ENCODE data around the gene CHAT. TPM values are rescaled to one million over a fixed set of nuclear protein-coding genes. Genes with fewer than 3 reads are reported as not detected.

The CHAT gene
- polyA plus RNA-seq, 1 donor from 2014 or later: not detected

GRCh38 chr10:49657606-49658005, 43.8 kb downstream of the CHAT start:
- no peaks in the 10 kb centered on the region for H3K27me3 ChIP-seq (ENCODE audit: insufficient read depth, low read depth, low read length)
- no peaks in the 10 kb centered on the region for H3K79me2 ChIP-seq (replicated peaks; ENCODE audit: insufficient read depth, low read length)
- no peak overlapping the region for H3K27ac ChIP-seq (ENCODE audit: low read length)
- no peak overlapping the region for H2AFZ ChIP-seq (ENCODE audit: low read depth, low read length)
- H3K4me3 ChIP-seq (ENCODE audit: low read length): no peak overlapping the region
- H4K20me1 ChIP-seq (ENCODE audit: insufficient read depth): no peaks in the 10 kb centered on the region
- H3K4me2 ChIP-seq (ENCODE audit: low read length): no peak overlapping the region
- no peaks in the 10 kb centered on the region for H3K9me2 ChIP-seq (ENCODE audit: insufficient read depth, low read length)
- TF ChIP-seq TAF1 (IDR thresholded peaks at IDR 0.05; ENCODE audit: low read depth) (no peak), SMC3 (conservative IDR thresholded peaks at IDR 0.05; ENCODE audit: poor library complexity) (no peak), EZH2 (IDR thresholded peaks at IDR 0.05; ENCODE audit: borderline replicate concordance, insufficient read depth, low read length, poor library complexity, severe bottlenecking) (no peak), RAD21 (conservative IDR thresholded peaks at IDR 0.05) (no peak), MXI1 (conservative IDR thresholded peaks at IDR 0.05; ENCODE audit: poor library complexity, severe bottlenecking) (no peak), POLR2AphosphoS5 (IDR thresholded peaks at IDR 0.05) (no peak), EP300 (conservative IDR thresholded peaks at IDR 0.05; ENCODE audit: poor library complexity, severe bottlenecking) (no peak), CTCF (IDR thresholded peaks at IDR 0.05; ENCODE audit: poor library complexity, severe bottlenecking) (no peak)
- TF ChIP-seq, protein P1, sequence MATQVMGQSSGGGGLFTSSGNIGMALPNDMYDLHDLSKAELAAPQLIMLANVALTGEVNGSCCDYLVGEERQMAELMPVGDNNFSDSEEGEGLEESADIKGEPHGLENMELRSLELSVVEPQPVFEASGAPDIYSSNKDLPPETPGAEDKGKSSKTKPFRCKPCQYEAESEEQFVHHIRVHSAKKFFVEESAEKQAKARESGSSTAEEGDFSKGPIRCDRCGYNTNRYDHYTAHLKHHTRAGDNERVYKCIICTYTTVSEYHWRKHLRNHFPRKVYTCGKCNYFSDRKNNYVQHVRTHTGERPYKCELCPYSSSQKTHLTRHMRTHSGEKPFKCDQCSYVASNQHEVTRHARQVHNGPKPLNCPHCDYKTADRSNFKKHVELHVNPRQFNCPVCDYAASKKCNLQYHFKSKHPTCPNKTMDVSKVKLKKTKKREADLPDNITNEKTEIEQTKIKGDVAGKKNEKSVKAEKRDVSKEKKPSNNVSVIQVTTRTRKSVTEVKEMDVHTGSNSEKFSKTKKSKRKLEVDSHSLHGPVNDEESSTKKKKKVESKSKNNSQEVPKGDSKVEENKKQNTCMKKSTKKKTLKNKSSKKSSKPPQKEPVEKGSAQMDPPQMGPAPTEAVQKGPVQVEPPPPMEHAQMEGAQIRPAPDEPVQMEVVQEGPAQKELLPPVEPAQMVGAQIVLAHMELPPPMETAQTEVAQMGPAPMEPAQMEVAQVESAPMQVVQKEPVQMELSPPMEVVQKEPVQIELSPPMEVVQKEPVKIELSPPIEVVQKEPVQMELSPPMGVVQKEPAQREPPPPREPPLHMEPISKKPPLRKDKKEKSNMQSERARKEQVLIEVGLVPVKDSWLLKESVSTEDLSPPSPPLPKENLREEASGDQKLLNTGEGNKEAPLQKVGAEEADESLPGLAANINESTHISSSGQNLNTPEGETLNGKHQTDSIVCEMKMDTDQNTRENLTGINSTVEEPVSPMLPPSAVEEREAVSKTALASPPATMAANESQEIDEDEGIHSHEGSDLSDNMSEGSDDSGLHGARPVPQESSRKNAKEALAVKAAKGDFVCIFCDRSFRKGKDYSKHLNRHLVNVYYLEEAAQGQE (IDR thresholded peaks at IDR 0.05; ENCODE audit: borderline replicate concordance): no peak
- H3K36me3 ChIP-seq (ENCODE audit: insufficient read depth, low read length): no peaks in the 10 kb centered on the region
- no peak overlapping the region for H3K9ac ChIP-seq (ENCODE audit: low read length)
- no peaks in the 10 kb centered on the region for H3F3A ChIP-seq (ENCODE audit: insufficient read depth, low read length, poor library complexity, severe bottlenecking)
- no peaks in the 10 kb centered on the region for H3K9me3 ChIP-seq (ENCODE audit: low read length)

DNA sequence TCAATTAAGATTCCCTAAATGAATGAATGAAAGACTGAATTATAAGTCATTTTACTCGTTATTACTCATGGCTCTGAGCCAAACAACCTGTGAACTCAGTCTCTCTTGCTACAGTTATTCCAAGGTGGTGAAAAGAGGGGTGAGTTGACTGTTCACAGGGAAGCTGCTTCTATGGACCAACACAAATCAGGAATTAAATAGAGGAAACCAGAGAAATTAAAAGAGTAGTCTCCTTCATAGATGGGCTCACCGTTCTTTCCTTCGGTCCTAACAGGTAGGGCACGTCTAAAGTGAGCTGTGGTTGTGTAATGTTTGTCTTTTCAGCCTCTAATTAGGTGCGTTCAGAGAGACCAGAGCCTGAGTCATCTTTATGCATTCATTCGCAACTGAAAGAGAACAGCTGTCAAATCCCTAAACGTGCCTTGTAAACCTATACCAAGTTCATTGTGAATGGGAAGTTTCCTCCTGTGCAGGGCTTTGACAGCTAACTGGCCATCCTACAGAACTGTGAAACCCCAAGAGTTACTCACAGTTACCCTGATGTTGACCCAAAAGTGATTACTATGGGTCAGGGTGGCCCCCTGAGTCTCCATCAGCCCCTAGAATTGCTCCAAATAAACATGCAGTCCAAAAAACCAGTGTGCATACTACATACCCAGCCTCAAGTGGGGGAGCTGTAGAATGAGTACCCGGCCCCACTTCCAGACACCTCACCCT, 47.5 kb downstream of the CHAT start:
- TF ChIP-seq CTCF (IDR thresholded peaks at IDR 0.05; ENCODE audit: poor library complexity, severe bottlenecking) (no peak), SMC3 (conservative IDR thresholded peaks at IDR 0.05; ENCODE audit: poor library complexity) (no peak), POLR2AphosphoS5 (IDR thresholded peaks at IDR 0.05) (no peak), MXI1 (conservative IDR thresholded peaks at IDR 0.05; ENCODE audit: poor library complexity, severe bottlenecking) (no peak), EZH2 (IDR thresholded peaks at IDR 0.05; ENCODE audit: borderline replicate concordance, insufficient read depth, low read length, poor library complexity, severe bottlenecking) (no peak), RAD21 (conservative IDR thresholded peaks at IDR 0.05) (no peak), TAF1 (IDR thresholded peaks at IDR 0.05; ENCODE audit: low read depth) (no peak), EP300 (conservative IDR thresholded peaks at IDR 0.05; ENCODE audit: poor library complexity, severe bottlenecking) (no peak)
- TF ChIP-seq, protein P1 (IDR thresholded peaks at IDR 0.05; ENCODE audit: borderline replicate concordance): no peak

More for the DNA sequence above, 47.5 kb downstream of the CHAT start:
- Histone ChIP-seq H3K27ac (ENCODE audit: low read length) (no peak overlapping the region), H3K79me2 (replicated peaks; ENCODE audit: insufficient read depth, low read length) (no peaks in the 10 kb centered on the region), H4K20me1 (ENCODE audit: insufficient read depth) (no peaks in the 10 kb centered on the region), H3K9ac (ENCODE audit: low read length) (no peak overlapping the region), H3K4me3 (ENCODE audit: low read length) (no peak overlapping the region), H3K9me3 (ENCODE audit: low read length) (no peaks in the 10 kb centered on the region), H3K9me2 (ENCODE audit: insufficient read depth, low read length) (no peaks in the 10 kb centered on the region), H3K27me3 (ENCODE audit: insufficient read depth, low read depth, low read length) (no peaks in the 10 kb centered on the region), H3K36me3 (ENCODE audit: insufficient read depth, low read length) (no peaks in the 10 kb centered on the region), H2AFZ (ENCODE audit: low read depth, low read length) (no peak overlapping the region), H3K4me2 (ENCODE audit: low read length) (no peak overlapping the region), H3F3A (ENCODE audit: insufficient read depth, low read length, poor library complexity, severe bottlenecking) (no peaks in the 10 kb centered on the region)

All from neural cell (in vitro differentiated cells).